ENCODE data around the gene LRRC26.

DNA sequence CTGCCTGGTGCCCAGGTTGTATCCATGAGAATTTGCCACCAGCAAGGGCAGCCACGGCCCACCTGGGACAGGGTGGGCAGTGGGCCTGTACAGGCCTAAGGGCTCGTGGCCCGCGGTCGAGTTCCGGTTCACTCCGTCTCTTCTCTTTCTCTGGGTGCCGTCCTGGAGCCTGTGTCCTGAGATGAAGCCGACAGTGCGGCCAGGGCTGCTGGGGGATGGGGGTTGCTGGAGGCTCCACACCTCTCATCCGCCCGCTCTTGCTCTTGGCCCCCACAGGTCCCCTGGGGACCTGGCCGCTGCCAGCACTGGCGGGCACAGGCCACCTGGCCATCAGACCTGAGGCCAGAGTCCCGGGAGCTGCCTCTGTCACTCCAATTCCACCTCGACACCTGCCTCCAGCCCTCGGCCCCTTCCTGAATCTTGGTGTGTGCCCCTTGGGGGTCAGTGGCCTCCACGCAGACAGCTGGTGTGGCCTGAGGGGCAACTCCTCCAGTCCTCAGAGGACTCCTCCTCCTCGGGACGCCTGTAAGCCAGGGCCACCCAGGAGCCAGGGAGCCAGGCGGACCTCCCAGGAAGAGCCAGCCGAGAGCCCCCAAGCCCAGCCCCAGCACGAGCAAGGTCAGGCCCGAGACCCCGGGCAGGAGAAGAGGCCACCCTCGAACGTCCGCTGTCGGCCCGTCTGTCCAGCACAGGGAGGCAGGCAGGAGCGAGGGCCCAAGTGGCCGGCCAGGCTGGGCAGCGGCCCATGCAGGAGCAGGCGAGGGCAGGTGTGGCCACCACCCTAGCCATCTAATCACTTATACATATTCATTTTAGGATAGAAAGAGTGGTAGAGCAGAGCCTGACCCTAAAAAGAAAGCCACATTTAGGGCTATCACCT lies 5.2 kb downstream of the LRRC26 start:
- TF ChIP-seq JUN (CRISPR knock-in tag; IDR thresholded peaks at IDR 0.05) (no peak), ZNF423 (CRISPR knock-in tag; IDR thresholded peaks at IDR 0.05) (no peak)
- TF ChIP-seq, protein P1, sequence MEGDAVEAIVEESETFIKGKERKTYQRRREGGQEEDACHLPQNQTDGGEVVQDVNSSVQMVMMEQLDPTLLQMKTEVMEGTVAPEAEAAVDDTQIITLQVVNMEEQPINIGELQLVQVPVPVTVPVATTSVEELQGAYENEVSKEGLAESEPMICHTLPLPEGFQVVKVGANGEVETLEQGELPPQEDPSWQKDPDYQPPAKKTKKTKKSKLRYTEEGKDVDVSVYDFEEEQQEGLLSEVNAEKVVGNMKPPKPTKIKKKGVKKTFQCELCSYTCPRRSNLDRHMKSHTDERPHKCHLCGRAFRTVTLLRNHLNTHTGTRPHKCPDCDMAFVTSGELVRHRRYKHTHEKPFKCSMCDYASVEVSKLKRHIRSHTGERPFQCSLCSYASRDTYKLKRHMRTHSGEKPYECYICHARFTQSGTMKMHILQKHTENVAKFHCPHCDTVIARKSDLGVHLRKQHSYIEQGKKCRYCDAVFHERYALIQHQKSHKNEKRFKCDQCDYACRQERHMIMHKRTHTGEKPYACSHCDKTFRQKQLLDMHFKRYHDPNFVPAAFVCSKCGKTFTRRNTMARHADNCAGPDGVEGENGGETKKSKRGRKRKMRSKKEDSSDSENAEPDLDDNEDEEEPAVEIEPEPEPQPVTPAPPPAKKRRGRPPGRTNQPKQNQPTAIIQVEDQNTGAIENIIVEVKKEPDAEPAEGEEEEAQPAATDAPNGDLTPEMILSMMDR (IDR thresholded peaks at IDR 0.05) = no peak
